Cortex of kidney (tissue), 1 donor: ENCODE data around the gene CXXC5.
"Not testable (repeated sequence)": the region's sequence is repeated elsewhere in the genome, so short reads cannot be mapped to it uniquely, and the experiment has no call there.

Experiments
- DNase-seq: peaks from one replicate; lab custom pipeline; 2025; lab: John Stamatoyannopoulos, UW

CXXC5 gene

GRCh38 chr5:139648205-139649081, at the start of gene CXXC5:
TSS of gene CXXC5 (plus strand) at chr5:139648349. CDS start at chr5:139680524, 32,175 bp downstream.
- no peak for DNase-seq

DNA sequence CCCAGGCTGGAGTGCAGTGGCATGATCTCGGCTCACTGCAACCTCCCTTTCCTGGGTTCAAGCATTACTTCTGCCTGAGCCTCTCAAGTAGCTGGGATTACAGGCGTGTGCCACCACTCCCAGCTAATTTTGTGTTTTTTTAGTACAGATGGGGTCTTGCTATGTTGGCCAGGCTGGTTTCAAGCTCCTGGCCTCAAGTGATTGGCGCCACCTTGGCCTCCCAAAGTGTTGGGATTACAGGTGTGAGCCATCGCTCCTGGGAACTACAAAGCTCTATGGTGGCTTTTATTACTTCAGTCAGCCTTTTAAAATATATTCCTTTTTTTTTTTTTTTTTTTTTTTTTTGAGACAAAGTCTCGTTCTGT, 49.6 kb upstream of the CXXC5 start:
- DNase-seq, result not testable (repeated sequence)

GRCh38 chr5:139600336-139600949, 47.7 kb upstream of the CXXC5 start:
- DNase-seq, result no peak

DNA sequence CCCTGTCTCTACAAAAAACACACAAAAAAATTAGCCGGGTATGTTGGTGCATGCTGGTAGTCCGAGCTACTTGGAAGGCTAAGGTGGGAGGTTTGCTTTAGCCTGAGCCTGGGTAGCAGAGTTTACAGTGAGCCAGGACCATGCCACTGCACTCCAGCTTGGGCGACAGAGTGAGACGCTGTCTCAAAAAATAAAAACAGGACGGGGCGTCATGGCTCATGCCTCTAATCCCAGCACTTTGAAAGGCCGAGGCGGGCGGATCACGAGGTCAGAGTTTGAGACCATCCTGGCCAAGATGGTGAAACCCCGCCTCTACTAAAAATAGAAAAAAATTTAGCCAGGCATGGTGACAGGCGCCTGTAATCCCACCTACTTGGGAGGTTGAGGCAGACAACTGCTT, 46.7 kb upstream of the CXXC5 start:
- DNase-seq, result no peak

DNA sequence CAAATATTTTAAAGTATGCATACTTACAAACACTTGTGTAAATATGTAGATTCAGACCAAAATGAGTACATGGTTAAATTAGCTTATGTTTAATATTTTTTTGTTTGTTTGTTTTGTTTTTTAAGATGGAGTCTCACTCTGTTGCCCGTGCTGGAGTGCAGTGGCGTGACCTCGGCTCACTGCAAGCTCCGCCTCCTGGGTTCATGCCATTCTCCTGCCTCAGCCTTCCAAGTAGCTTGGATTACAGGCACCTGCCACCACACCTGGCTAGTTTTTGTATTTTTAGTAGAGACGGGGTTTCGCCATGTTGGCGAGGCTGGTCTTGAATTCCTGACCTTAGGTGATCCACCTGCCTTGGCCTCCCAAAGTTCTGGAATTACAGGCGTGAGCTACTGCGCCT, 46.2 kb upstream of the CXXC5 start:
- not testable (repeated sequence) for DNase-seq

DNA sequence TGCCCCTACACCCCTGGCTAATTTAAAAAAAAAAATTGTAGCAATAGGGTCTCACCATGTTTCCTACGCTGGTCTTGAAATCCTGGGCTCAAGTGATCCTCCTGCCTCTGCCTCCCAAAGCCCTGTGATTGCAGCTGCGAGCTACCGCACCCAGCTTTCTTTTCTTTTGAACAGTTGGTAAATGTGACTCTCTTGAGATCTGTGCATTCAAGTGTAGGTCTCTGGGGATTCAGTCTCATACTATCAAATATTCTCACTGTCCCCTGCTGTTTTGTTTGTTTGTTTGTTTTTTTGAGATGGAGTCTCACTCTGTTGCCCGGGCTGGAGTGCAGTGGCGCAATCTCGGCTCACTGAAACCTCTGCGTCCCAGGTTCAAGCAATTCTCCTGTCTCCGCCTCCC, 42.3 kb upstream of the CXXC5 start:
- DNase-seq, result no peak

GRCh38 chr5:139611703-139612584, 36.2 kb upstream of the CXXC5 start:
- no peak for DNase-seq

DNA sequence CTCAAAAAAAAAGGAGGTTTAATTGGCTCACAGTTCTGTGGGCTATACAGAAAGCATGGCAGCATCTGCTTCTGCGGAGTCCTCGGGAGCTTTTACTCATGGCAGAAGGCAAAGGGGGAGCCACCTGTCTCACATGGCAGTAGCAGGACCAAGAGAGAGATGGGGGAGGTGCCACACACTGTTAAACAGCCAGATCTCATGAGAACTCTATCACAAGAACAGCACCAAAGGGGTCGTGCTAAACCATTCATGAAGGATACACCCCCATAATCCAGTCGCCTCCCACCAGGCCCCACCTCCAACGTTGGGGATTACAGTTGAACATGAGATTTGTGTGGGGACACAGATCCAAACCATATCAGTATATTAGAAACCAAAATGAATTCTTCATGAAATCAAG, 28.3 kb upstream of the CXXC5 start:
- no peak for DNase-seq

DNA sequence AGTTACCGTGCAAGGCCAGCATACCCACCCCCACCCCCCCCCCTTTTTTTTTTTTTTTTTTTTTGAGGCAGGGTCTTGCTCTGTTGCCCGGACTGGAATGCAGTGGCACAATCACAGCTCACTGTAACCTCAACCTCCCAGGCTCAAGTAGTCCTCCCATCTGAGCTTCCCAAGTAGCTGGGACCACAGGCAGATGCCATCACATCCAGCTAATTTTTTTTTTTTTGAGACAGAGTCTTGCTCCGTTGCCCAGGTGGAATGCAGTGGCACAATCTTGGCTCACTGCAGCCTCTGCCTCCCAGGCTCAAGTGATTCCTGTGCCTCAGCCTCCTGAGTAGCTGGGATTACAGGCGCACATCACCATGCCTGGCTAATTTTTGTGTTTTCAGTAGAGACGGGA, 22.8 kb upstream of the CXXC5 start:
- not testable (repeated sequence) for DNase-seq

DNA sequence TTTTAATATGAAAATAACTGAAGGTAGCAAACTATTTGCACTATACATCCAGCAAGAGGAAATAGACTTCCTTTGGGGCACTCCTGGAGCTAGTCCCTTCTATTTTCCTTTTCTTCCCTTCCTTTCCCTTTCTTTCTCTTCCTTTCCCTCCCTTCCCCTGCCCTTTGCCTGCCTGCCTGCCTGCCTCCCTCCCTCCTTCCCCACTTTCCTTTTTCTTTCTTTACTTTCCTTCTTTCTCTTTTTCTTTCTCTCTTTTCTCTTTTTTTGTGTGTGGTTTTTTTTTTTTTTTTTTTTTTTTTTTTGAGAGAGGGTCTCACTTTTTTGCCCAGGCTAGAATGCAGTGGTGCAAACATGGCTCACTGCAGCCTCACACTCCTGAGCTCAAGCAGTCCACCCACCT, 17.3 kb upstream of the CXXC5 start:
- no peak for DNase-seq

DNA sequence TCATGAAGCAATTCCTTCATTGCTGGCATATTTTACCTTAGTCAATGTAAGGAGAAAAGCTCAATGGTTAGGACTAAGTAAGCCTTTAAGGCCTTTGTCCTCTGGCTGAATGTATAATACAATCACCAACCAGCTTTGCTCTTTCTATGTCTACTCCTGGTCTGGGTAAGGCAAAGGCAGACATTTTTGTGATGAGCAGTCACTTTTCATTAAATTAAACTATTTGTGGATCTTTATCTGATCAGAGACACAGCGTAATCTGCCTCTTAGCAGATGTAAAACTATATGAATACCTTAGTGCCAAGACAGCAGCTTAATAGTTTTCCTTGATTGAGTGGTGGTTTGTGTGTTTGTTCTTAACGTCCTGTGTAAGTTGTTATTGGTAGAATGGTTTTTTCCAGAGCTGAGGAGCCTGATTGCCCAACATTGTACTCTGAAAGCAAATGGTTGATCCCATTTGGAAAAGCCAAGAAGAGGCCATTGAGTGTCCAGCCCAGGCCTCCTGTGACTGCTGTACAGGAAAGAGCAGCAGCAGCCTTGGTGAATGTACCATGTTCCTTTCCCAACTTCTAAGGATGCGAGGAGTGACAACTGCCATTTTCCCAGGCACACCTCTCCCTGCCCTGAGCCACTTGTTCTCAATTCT, 16.5 kb upstream of the CXXC5 start:
- DNase-seq, result no peak

- DNase-seq, result no peak
Observed at GRCh38 chr5:139633295-139634027, 14.7 kb upstream of the CXXC5 start.

GRCh38 chr5:139634028-139634325, 14.2 kb upstream of the CXXC5 start:
- no peak for DNase-seq

GRCh38 chr5:139634541-139634940, 13.6 kb upstream of the CXXC5 start:
- DNase-seq, result no peak

DNA sequence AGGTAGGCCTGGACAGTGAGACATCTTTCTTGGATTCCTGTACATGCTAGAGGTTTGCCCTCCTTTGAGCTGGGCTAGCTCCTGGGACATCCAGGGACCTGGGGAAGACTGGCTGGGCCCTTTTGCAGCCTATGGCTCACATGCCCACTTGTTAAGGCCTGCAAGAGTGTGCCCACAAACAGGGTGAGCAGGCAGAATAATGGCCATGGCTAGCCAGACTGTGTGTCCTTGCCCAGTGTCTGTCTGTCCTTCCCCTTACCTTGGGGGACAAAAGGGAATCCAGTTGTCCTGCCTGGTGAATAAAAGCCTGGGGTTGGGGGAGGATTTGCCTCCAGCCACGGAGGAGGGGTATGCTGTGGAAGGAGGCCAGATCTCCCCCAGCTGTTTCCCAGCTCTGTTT, 13.0 kb upstream of the CXXC5 start:
- DNase-seq, result no peak

- no peak for DNase-seq
Observed at GRCh38 chr5:139635606-139636206, 12.4 kb upstream of the CXXC5 start.

GRCh38 chr5:139636207-139636792, 11.8 kb upstream of the CXXC5 start:
- no peak for DNase-seq

DNA sequence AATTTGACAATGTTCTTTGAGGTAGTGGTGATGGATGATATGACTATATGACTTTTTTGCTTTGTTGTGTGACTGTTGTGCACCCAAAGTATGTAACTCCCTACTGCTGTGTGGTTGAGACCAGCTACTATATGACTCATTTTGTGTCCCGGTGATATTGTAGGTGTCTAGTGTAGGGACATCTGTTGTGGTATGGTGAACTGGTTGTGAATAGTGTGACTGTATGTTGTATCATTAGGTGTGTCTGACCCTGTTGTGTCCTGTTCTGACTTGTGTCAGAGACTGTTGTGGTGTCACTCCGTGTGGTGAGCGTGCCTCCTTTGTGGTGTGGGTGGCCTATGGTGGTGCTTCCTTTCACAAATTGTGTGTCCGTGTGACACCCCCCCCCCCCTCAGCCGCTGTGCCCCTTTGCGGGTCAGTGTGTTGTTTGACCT, 11.2 kb upstream of the CXXC5 start:
- DNase-seq, result no peak

DNA sequence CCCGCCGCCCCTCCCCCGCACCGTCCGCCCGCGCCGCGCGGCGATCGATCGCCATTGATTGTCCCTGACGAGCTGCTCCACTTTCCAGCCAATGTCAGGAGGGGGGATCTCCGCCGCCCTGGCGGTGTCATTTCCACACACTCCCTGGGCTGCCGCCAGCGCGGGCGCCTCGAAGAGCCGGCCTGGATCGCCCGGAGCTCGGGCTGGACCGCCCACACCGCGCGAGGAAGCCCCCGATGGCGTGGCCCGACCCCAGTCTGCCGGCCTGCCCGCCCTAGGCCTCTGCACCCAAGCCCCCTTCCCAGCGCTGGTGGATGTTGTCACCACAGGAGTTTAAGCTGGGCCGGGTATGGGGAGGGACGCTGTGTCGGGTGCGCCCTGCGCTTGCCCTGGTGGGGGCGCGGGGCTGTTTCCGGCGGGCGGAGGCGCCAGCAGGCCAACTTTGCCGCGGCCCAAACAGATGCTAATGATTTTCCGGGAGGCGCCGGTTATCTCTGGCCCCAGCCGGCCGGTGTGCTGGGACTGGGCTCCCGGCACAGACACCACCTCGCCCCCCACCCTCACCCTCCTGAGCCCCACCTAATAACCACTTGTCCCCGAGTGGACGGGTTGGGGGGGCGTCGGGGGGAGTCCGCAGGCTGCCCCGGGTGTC, 10.6 kb upstream of the CXXC5 start:
- no peak for DNase-seq

- DNase-seq, result no peak
Observed at GRCh38 chr5:139638090-139638735, 9.9 kb upstream of the CXXC5 start.
